Neutrophil (primary cell): Measurements from ENCODE around the gene EMP2.

ENCODE experiments used
- H3K27ac ChIP-seq: fragments of 200-600 bp; sonication (generic); 2 replicates; pipeline ENCODE4 v1.5.1; 2016; ENCODE audit warnings: mild to moderate bottlenecking, moderate library complexity
- H3K27me3 ChIP-seq: fragments of 200-600 bp; sonication (generic); 2 replicates; pipeline ENCODE4 v1.6.0; 2016; ENCODE audit warnings: mild to moderate bottlenecking
- H3K36me3 ChIP-seq: fragments of 200-600 bp; sonication (generic); 2 replicates; pipeline ENCODE4 v1.5.1; 2017
- H3K4me1 ChIP-seq, 2 experiments: fragments of 200-600 bp in 1 of 2; sonication (generic) in 1 of 2; 1 replicate in 1 of 2; 2 replicates in 1 of 2; pipeline versions ENCODE4 v1.5.1 to v1.6.1; 2013 to 2016; ENCODE audit warnings: low read depth in 1 of 2, low read length in 1 of 2, mild to moderate bottlenecking in 1 of 2, moderate library complexity in 1 of 2; ENCODE audit not compliant: control insufficient read depth in 1 of 2, insufficient read depth in 1 of 2
- H3K4me3 ChIP-seq, 2 experiments: fragments of 200-600 bp in 1 of 2; sonication (generic) in 1 of 2; 1 replicate in 1 of 2; 2 replicates in 1 of 2; pipeline ENCODE4 v1.5.1; 2013 to 2016; ENCODE audit warnings: low read depth in 1 of 2, low read length in 1 of 2, mild to moderate bottlenecking in 1 of 2, moderate library complexity in 1 of 2
- H3K9me3 ChIP-seq: fragments of 200-600 bp; sonication (generic); 2 replicates; pipeline ENCODE4 v1.5.1; 2016
- CTCF ChIP-seq: fragments of 200-600 bp; sonication (generic); IDR thresholded peaks from 2 replicates; pipeline ENCODE4 v1.5.1; 2016; ENCODE audit warnings: antibody characterized with exemption

The EMP2 gene

DNA sequence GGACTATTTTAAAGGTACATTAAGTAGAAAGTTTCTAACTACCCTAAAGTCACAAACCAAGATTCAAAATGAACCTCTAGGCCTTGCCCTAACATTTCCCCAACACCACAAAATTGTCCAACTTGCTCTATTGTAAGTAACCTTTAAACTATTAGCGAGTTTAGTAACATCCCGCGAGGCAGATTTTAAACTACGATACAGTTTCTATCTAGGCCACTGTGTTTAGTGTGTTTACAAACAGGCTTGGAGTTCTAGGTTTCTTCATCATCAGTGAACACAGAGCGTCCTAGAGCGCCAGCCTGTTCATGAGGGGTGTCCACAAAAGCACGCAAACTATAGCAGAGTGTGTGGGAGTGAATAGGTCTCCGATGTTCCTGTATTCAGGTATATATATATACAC, 51.8 kb downstream of the EMP2 start:
- no peaks in the 10 kb centered on the region for H3K4me1 ChIP-seq
- H3K9me3 ChIP-seq: no peaks in the 10 kb centered on the region
- H3K27ac ChIP-seq: no peak overlapping the region
- TF ChIP-seq CTCF: no peak
- H3K27me3 ChIP-seq: no peaks in the 10 kb centered on the region
- no peaks in the 10 kb centered on the region for H3K36me3 ChIP-seq
- H3K4me3 ChIP-seq: no peak overlapping the region

DNA sequence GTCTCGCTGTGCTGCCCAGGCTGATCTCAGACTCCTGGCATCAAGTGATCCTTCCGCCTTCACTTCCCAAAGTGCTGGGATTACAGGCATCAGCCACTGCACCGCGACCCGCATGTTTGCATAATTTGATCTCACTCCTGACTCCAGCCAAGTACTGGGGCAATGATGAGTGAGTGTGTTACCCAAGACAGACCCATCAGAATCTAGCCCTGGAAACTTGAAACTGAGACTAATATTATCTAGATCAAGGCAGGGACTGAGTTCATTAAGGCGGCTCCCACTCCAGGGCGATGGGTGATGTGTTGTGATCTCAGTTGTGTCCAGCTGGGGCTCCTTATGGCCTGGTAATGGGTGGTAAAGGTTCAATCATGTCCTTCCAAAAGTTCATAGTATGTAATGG, 53.4 kb downstream of the EMP2 start:
- Histone ChIP-seq H3K36me3 (no peaks in the 10 kb centered on the region), H3K27me3 (no peaks in the 10 kb centered on the region), H3K27ac (no peak overlapping the region), H3K9me3 (no peaks in the 10 kb centered on the region), H3K4me1 (no peaks in the 10 kb centered on the region), H3K4me3 (no peak overlapping the region)
- TF ChIP-seq CTCF: no peak

DNA sequence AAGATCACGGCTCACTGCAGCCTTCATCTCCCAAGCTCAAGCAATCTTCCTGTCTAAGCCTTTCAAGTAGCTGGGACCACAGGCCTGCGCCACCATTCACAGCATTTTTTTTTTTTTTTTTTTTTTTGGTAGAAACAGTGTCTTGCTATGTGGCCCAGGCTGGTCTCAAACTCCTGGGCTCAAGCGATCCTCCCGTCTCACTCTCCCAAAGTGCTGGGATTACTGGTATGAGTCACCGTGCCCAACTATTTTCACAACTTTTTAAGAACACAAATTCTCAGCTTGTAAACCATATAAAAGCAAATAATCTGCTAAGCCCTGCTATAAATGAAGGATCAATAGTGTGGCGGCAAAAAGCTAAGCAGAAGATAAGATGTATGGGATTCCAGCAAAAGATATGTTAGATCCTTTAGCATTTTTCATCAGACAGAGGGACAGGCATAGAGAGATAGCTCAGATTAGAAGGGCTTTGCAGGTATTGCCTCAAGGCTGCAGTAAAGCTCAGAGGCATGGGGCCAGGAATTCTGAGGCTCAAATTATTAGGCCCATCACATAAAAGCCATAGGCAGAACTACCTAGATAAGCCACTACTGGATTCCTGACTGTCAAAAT, 55.1 kb downstream of the EMP2 start:
- Histone ChIP-seq H3K27ac (no peak overlapping the region), H3K9me3 (no peaks in the 10 kb centered on the region), H3K4me1 (no peaks in the 10 kb centered on the region), H3K27me3 (no peaks in the 10 kb centered on the region), H3K36me3 (no peaks in the 10 kb centered on the region), H3K4me3 (no peak overlapping the region)
- no peak for TF ChIP-seq CTCF

- Histone ChIP-seq H3K9me3 (no peaks in the 10 kb centered on the region), H3K4me1 (no peaks in the 10 kb centered on the region), H3K27ac (no peak overlapping the region), H3K36me3 (no peaks in the 10 kb centered on the region), H3K27me3 (no peaks in the 10 kb centered on the region), H3K4me3 (no peak overlapping the region)
- no peak for TF ChIP-seq CTCF
These were observed 57.4 kb downstream of the EMP2 start for GRCh38 chr16:10522966-10523365.

GRCh38 chr16:10521681-10522274, 58.6 kb downstream of the EMP2 start:
- Histone ChIP-seq H3K27ac (no peak overlapping the region), H3K36me3 (no peaks in the 10 kb centered on the region), H3K27me3 (no peaks in the 10 kb centered on the region), H3K9me3 (no peaks in the 10 kb centered on the region), H3K4me1 (no peaks in the 10 kb centered on the region), H3K4me3 (no peak overlapping the region)
- peak; percentile 34 for TF ChIP-seq CTCF
